Chondrocyte (in vitro differentiated cells): ENCODE data around the gene MCU. TPM values are rescaled to one million over a fixed set of nuclear protein-coding genes. Genes with fewer than 3 reads are reported as not detected.

Experiments used
- DNase-seq: peaks from one replicate; pipeline ENCODE4 v3.0.0; 2021; ENCODE audit warnings: mixed read lengths, low spot score
- H3K27ac Mint-ChIP-seq: one replicate; pipeline ENCODE4 v1.8.0; 2021; ENCODE audit warnings: mild to moderate bottlenecking, moderate library complexity, mixed read lengths; ENCODE audit not compliant: unreplicated experiment
- H3K27me3 Mint-ChIP-seq: 2 replicates; pipeline ENCODE4 v1.8.0; 2021; ENCODE audit warnings: low read depth, mixed read lengths
- H3K36me3 Mint-ChIP-seq: 2 replicates; pipeline ENCODE4 v1.8.0; 2021; ENCODE audit warnings: low read depth, mixed read lengths
- H3K4me1 Mint-ChIP-seq: 2 replicates; pipeline ENCODE4 v1.8.0; 2021; ENCODE audit warnings: low read depth, mild to moderate bottlenecking, mixed read lengths
- H3K4me3 Mint-ChIP-seq: one replicate; pipeline ENCODE4 v1.8.0; 2021; ENCODE audit warnings: mild to moderate bottlenecking, moderate library complexity, mixed read lengths; ENCODE audit not compliant: unreplicated experiment
- H3K9me3 Mint-ChIP-seq: 2 replicates; pipeline ENCODE4 v1.8.0; 2021; ENCODE audit warnings: low read depth, mixed read lengths
- CTCF ChIP-seq: fragments of 200-600 bp; sonication (generic); IDR thresholded peaks from 2 replicates; pipeline ENCODE4 v1.5.0; 2021; ENCODE audit warnings: antibody characterized with exemption, mild to moderate bottlenecking, moderate library complexity
- total RNA-seq: library from RNA; stranded (reverse); gene quantifications from 3 replicates; pipeline ENCODE4 v1.2.1, GENCODE V29; 2021

Gene MCU
- total RNA-seq, 1 donor from 2014 or later, result 51.8 TPM

DNA sequence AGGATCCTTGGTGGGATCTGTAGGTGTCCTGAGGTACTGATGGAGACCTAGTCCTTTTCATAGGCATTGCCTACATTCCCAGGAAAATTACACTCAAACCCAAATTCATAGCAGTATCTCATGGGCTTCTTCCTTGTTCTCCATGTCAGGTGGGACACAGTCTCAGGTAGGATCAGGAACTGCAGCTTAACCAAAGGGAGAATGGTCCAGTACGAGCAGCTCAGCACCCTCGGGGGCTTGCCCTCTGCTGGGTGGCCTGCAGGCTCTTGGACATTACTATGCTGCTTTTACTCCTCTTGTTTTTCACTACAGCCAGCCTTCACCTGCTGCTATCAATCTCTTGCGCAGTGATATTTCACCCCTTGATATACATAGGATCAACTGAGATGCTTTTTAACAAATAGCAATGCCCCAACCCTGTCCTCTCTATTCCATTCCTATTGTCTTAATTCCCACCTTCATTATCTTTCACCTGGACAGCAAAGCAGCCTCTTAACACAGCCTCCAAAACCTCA is 234.1 kb downstream of the MCU start:
- no peaks in the 10 kb centered on the region for H3K27me3 Mint-ChIP-seq
- no peak for DNase-seq
- H3K27ac Mint-ChIP-seq, result no peak overlapping the region
- TF ChIP-seq CTCF, result no peak
- no peaks in the 10 kb centered on the region for H3K4me1 Mint-ChIP-seq
- H3K4me3 Mint-ChIP-seq, result no peak overlapping the region
- peaks cover 22% of the 10 kb centered on the region for H3K36me3 Mint-ChIP-seq
- H3K9me3 Mint-ChIP-seq, result peaks cover 11% of the 10 kb centered on the region

DNA sequence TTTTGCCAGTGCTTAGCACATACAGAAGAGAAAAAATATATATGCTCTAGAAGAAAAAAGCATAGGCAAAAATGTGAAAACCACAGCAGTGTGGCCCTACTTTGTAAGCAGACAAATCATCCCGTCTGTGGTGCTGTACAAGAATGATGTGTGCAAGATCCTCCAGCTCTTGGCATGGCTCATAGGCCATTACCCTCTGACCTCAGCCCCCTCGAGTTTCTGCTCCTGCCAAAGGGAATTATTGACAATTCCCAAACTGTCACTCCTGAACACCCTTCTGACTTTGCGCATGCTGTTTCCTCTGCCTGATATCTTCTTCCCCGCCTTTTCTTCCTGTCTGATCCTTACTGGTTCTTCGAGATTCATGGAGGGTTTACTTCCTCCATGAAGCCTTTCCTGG is 235.5 kb downstream of the MCU start:
- Mint-ChIP-seq H3K4me1 (no peaks in the 10 kb centered on the region), H3K27ac (no peak overlapping the region), H3K27me3 (no peaks in the 10 kb centered on the region), H3K9me3 (peaks cover under 1% of the 10 kb centered on the region), H3K4me3 (no peak overlapping the region), H3K36me3 (peaks cover 15% of the 10 kb centered on the region)
- no peak for DNase-seq
- no peak for TF ChIP-seq CTCF

DNA sequence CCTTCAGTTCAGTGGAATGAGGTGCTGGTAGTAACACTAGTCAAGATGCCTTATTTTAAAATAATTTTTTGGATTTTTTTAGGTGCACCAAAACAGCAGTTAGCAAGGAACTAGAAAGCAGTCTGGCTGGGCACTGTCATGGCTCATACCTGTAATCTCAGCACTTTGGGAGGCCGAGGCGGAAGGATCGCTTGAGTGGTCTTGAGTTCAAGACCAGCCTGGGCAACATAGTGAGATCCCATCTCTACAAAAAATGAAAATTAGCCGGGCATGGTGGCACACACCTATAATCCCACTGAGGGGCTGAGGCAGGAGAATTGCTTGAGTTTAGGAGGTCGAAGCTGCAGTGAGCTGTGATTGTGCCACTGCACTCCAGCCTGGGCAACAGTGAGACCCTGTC is 236.9 kb downstream of the MCU start:
- peaks cover 15% of the 10 kb centered on the region for H3K36me3 Mint-ChIP-seq
- no peaks in the 10 kb centered on the region for H3K9me3 Mint-ChIP-seq
- H3K27me3 Mint-ChIP-seq, result no peaks in the 10 kb centered on the region
- no peak overlapping the region for H3K4me3 Mint-ChIP-seq
- no peak overlapping the region for H3K27ac Mint-ChIP-seq
- H3K4me1 Mint-ChIP-seq, result no peaks in the 10 kb centered on the region
- no peak for DNase-seq
- no peak for TF ChIP-seq CTCF

DNA sequence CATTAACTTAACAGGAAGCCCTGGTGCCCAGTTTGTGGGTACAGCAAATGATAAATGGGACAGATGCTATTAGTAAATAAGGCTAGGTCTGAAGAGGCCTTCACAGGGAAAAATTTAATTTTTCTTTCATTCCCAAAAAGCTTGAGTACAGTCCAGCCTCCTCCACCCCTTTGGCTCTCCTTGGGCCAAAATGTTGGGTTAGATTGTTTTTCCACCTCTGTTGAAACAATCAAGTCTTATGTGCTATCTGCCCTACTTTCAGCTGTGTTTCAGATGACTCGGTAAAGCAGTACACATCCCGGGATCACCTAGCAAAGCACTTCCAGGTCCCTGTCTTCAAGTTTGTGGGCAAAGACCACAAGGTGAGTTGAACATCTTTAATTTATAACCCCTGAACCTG is 238.3 kb downstream of the MCU start:
- Mint-ChIP-seq H3K27me3 (no peaks in the 10 kb centered on the region), H3K4me1 (peaks cover under 1% of the 10 kb centered on the region), H3K27ac (no peak overlapping the region), H3K4me3 (no peak overlapping the region), H3K36me3 (peaks cover 6% of the 10 kb centered on the region), H3K9me3 (no peaks in the 10 kb centered on the region)
- DNase-seq, result no peak
- TF ChIP-seq CTCF, result no peak

GRCh38 chr10:72932259-72933015 is 240.5 kb downstream of the MCU start:
- Mint-ChIP-seq H3K36me3 (peaks cover 13% of the 10 kb centered on the region), H3K4me1 (peaks cover 3% of the 10 kb centered on the region), H3K27me3 (no peaks in the 10 kb centered on the region), H3K4me3 (no peak overlapping the region), H3K27ac (no peak overlapping the region), H3K9me3 (no peaks in the 10 kb centered on the region)
- TF ChIP-seq CTCF, result no peak
- DNase-seq, result no peak
